Testis (tissue), 3 donors: Measurements from ENCODE around the gene SLC35C1. TPM values are rescaled to one million over a fixed set of nuclear protein-coding genes. Genes with fewer than 3 reads are reported as not detected.

Source experiments
- DNase-seq: peaks from one replicate; pipeline ENCODE4 v3.0.0-alpha.2; 2019
- H3K27ac ChIP-seq, 2 donors: fragments of 200-600 bp; sonication (generic); one replicate each; pipeline ENCODE4 v1.5.1; 2019
- H3K27me3 ChIP-seq: fragments of 200-600 bp; sonication (generic); one replicate; pipeline ENCODE4 v1.5.1; 2019
- H3K36me3 ChIP-seq: fragments of 200-600 bp; sonication (generic); one replicate; pipeline ENCODE4 v1.5.1; 2017; ENCODE audit warnings: low read depth; ENCODE audit errors: missing control alignments
- H3K4me1 ChIP-seq: fragments of 200-600 bp; sonication (generic); one replicate; pipeline ENCODE4 v1.5.1; 2019
- H3K4me3 ChIP-seq, 2 donors: fragments of 200-600 bp; sonication (generic); one replicate each; pipeline ENCODE4 v1.5.1; 2017 to 2019
- H3K9me3 ChIP-seq: fragments of 200-600 bp; sonication (generic); one replicate; pipeline ENCODE4 v1.5.1; 2017
- POLR2A ChIP-seq: fragments of 450-650 bp; IDR thresholded peaks from one replicate; pipeline ENCODE4 v1.6.1; 2017; ENCODE audit warnings: antibody characterized with exemption, mild to moderate bottlenecking, moderate library complexity
- WGBS, 2 donors: methylation state at CpG; one replicate each; pipeline ENCODE4 v1.1.5; 2018; 5-methylcytosine and 5-hydroxymethylcytosine counted together
- intact Hi-C: fragments of 100-400 bp; cut with DNase I; formaldehyde crosslinking; loops from one replicate; pipeline ENCODE4 v1.15.1; 2023; ENCODE audit warnings: low total_unique reads
- polyA plus RNA-seq: library from polyadenylated mRNA; stranded (reverse); fragments of 350-450 nt; fragmentation: Illumina TruSeq; extraction: RNeasy Lipid Tissue Mini Kit (QIAGEN cat#74804); gene quantifications from one replicate; pipeline ENCODE4 v1.2.3, GENCODE V29; 2014; ENCODE audit warnings: low read depth, low replicate concordance; ENCODE audit not compliant: insufficient read depth
- total RNA-seq, 2 donors: library from RNA; depleted of rRNA; stranded (reverse); fragments of >200 nt; gene quantifications; one replicate each; pipeline ENCODE4 v1.2.3, GENCODE V29; 2016
- TF ChIP-seq, protein P1 (sequence below), 3 experiments: fragments of 450-650 bp in 2 of 3; fragments of 200-600 bp in 1 of 3; sonication (generic) in 1 of 3; IDR thresholded peaks; one replicate each; pipeline ENCODE4 v1.5.1; 2016 to 2019; ENCODE audit warnings: antibody characterized with exemption in 3 of 3, mild to moderate bottlenecking in 2 of 3, moderate library complexity in 1 of 3

The SLC35C1 gene
- total and polyA plus RNA-seq, 3 donors from 2014 or later, result 10.4 to 15.7 (median 12.9) TPM

GRCh38 chr11:45769960-45770359 lies 35.0 kb upstream of the SLC35C1 start:
- Histone ChIP-seq H3K4me3 (no peak overlapping the region), H3K4me1 (peaks cover 13% of the 10 kb centered on the region), H3K36me3 (no peaks in the 10 kb centered on the region), H3K27me3 (no peaks in the 10 kb centered on the region), H3K27ac (no peak overlapping the region), H3K9me3 (no peaks in the 10 kb centered on the region)
- TF ChIP-seq POLR2A, result no peak
- TF ChIP-seq, protein P1, sequence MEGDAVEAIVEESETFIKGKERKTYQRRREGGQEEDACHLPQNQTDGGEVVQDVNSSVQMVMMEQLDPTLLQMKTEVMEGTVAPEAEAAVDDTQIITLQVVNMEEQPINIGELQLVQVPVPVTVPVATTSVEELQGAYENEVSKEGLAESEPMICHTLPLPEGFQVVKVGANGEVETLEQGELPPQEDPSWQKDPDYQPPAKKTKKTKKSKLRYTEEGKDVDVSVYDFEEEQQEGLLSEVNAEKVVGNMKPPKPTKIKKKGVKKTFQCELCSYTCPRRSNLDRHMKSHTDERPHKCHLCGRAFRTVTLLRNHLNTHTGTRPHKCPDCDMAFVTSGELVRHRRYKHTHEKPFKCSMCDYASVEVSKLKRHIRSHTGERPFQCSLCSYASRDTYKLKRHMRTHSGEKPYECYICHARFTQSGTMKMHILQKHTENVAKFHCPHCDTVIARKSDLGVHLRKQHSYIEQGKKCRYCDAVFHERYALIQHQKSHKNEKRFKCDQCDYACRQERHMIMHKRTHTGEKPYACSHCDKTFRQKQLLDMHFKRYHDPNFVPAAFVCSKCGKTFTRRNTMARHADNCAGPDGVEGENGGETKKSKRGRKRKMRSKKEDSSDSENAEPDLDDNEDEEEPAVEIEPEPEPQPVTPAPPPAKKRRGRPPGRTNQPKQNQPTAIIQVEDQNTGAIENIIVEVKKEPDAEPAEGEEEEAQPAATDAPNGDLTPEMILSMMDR (IDR thresholded peaks at IDR 0.05), result no peak
- WGBS, 2 donors, result 96 to 97% methylated on average over 5 of the region's 5 CpGs
- DNase-seq, result no peak
- intact Hi-C loops, result loop anchor here (10.0 kb wide), 2 partner anchors 105 to 395 kb away; partner anchors contain the start of gene CHST1

DNA sequence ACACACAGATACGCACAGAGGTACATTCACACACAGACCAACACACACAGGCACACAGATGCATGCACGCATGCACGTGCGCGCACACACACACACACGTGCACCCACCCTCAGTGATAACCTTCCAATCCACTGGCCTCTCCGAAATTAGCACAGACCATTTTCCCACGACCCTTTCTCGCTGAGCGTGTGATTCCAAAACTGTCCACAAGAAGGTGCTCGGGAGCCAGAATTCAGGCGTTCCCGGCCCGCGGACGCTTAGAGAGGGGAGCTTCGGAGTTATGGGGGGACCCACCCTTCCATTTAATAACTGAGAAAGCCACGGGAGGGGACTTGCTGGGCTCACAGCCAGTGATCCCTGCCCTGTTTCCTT lies 33.8 kb upstream of the SLC35C1 start:
- Histone ChIP-seq H3K4me1 (peaks cover 3% of the 10 kb centered on the region), H3K27me3 (no peaks in the 10 kb centered on the region), H3K9me3 (no peaks in the 10 kb centered on the region), H3K4me3 (peak overlapping the region; percentile 36 to 58), H3K36me3 (no peaks in the 10 kb centered on the region), H3K27ac (peak overlapping the region in 1 of 2 donors; percentile 50)
- intact Hi-C loops, result loop anchor here (10.0 kb wide), 1 partner anchor 396 kb away; no protein-coding TSS in a partner anchor
- WGBS, 2 donors, result 2 to 4% methylated on average over 10 to 18 of the region's 18 CpGs
- DNase-seq, result peak; percentile 83
- TF ChIP-seq, protein P1 (IDR thresholded peaks at IDR 0.05), result peak; percentile 83 to 94 (median 92)
- no peak for TF ChIP-seq POLR2A

GRCh38 chr11:45771566-45772448 lies 33.1 kb upstream of the SLC35C1 start:
- peak overlapping the region in 1 of 2 donors; percentile 50 for H3K27ac ChIP-seq
- peak overlapping the region; percentile 36 to 58 for H3K4me3 ChIP-seq
- no peaks in the 10 kb centered on the region for H3K27me3 ChIP-seq
- no peaks in the 10 kb centered on the region for H3K36me3 ChIP-seq
- 0 to 2% methylated on average over 21 to 31 of the region's 31 CpGs for WGBS, 2 donors
- H3K4me1 ChIP-seq, result no peaks in the 10 kb centered on the region
- intact Hi-C loops, result loop anchor here (10.0 kb wide), 1 partner anchor 397 kb away; no protein-coding TSS in a partner anchor
- DNase-seq, result peak; percentile 89
- no peak for TF ChIP-seq POLR2A
- TF ChIP-seq, protein P1 (IDR thresholded peaks at IDR 0.05), result peak; percentile 79 to 90 (median 89)
- no peaks in the 10 kb centered on the region for H3K9me3 ChIP-seq

DNA sequence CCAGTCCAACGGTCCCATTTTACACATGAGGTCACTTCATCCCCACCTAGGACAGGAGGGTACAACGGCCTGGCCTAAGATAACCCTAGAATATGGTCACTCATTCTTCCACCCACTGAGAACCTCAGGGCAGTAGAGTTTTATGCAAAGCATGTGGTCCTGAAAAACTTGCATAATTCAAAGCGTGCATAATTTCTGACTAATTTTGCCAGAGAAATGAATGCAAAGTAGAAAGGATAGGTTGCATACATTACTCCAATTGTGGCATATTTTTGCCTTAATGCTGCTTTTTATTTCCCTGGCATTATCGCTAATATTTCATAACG lies 32.5 kb upstream of the SLC35C1 start:
- Histone ChIP-seq H3K4me3 (no peak overlapping the region), H3K27ac (no peak overlapping the region), H3K9me3 (no peaks in the 10 kb centered on the region), H3K27me3 (no peaks in the 10 kb centered on the region), H3K4me1 (no peaks in the 10 kb centered on the region), H3K36me3 (no peaks in the 10 kb centered on the region)
- WGBS, 2 donors, result 51 to 57% methylated on average over 5 of the region's 5 CpGs
- intact Hi-C loops, result loop anchor here (10.0 kb wide), 1 partner anchor 398 kb away; no protein-coding TSS in a partner anchor
- DNase-seq, result no peak
- TF ChIP-seq, protein P1 (IDR thresholded peaks at IDR 0.05), result no peak
- TF ChIP-seq POLR2A, result no peak
